Measurements from ENCODE around the gene ARHGAP20. TPM values are rescaled to one million over a fixed set of nuclear protein-coding genes. Genes with fewer than 3 reads are reported as not detected.

The ARHGAP20 gene
- total and polyA plus RNA-seq, 12 donors, result 0.14 to 1.3 (median 0.32) TPM

GRCh38 chr11:110736171-110736553 lies 23.9 kb upstream of the ARHGAP20 start:
- H3K4me3 ChIP-seq, result no peak overlapping the region
- no peaks in the 10 kb centered on the region for H3K9me3 ChIP-seq
- WGBS, 2 donors, result 69 to 77% methylated on average over 2 of the region's 2 CpGs
- H3K36me3 ChIP-seq, result no peaks in the 10 kb centered on the region
- no peaks in the 10 kb centered on the region for H3K4me1 ChIP-seq
- no peak overlapping the region for H3K27ac ChIP-seq
- TF ChIP-seq, protein P1, sequence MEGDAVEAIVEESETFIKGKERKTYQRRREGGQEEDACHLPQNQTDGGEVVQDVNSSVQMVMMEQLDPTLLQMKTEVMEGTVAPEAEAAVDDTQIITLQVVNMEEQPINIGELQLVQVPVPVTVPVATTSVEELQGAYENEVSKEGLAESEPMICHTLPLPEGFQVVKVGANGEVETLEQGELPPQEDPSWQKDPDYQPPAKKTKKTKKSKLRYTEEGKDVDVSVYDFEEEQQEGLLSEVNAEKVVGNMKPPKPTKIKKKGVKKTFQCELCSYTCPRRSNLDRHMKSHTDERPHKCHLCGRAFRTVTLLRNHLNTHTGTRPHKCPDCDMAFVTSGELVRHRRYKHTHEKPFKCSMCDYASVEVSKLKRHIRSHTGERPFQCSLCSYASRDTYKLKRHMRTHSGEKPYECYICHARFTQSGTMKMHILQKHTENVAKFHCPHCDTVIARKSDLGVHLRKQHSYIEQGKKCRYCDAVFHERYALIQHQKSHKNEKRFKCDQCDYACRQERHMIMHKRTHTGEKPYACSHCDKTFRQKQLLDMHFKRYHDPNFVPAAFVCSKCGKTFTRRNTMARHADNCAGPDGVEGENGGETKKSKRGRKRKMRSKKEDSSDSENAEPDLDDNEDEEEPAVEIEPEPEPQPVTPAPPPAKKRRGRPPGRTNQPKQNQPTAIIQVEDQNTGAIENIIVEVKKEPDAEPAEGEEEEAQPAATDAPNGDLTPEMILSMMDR (IDR thresholded peaks at IDR 0.05), result no peak
- intact Hi-C loops (cut with DNase I), result no loop called here
- no peak for DNase-seq
- no peak for ATAC-seq
- no peaks in the 10 kb centered on the region for H3K27me3 ChIP-seq

DNA sequence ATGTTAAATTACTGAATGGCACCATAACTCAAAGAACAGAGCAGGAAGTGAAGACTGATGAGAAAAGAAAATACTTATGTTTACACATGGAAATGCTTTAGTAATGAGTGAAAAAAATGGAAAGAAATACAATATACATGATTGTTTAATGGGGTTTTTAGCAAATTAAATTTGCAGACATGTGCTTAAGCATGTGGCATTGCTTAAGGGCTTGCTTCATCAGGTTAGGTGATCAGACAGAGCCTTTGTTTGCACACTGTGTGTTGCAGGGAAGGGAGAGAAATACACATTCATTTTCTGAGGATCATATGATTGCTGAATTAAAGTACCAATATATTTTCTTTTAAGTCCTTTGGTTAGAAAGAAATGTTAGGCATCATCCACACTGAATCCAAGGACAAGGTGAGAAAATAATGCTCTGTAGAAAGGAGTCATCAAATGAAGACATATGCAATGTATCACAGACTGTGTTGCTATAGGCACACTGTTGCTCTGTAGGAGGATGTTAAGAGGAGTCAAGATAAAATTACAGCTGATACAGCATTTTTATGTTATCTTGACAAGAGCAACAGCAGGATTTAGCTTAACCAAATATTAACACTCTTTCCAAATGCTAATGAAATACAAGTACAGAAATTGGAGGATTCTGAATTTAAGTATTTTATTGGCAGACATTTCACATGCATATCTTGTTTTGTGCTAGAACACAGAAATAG lies 23.4 kb upstream of the ARHGAP20 start:
- no peaks in the 10 kb centered on the region for H3K4me1 ChIP-seq
- ATAC-seq, result no peak
- TF ChIP-seq, protein P1 (IDR thresholded peaks at IDR 0.05), result no peak
- intact Hi-C loops (cut with DNase I), result no loop called here
- H3K4me3 ChIP-seq, result no peak overlapping the region
- no peaks in the 10 kb centered on the region for H3K9me3 ChIP-seq
- no peaks in the 10 kb centered on the region for H3K36me3 ChIP-seq
- DNase-seq, result no peak
- H3K27me3 ChIP-seq, result no peaks in the 10 kb centered on the region
- H3K27ac ChIP-seq, result no peak overlapping the region

DNA sequence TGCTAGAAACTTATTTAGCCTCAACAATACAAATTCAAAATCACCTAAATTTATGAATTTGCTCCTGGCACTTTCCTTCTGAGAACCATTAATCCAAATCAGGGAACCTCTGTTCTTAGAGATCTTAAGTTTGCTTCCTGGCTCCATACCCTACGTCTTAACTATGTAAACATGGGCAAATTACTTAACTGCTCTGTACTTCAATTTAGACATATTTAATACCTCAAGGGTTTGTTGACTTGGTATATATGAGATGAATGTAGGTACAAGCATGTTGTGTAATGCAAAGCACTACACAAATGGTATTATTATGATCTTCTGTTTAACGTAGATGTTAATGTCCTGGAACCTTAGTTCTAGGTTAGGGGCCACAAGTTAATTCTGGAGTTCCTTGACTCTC lies 22.6 kb upstream of the ARHGAP20 start:
- Histone ChIP-seq H3K27me3 (peaks cover 0 to 3% (median 0%) of the 10 kb centered on the region in 7 donors), H3K27ac (no peak overlapping the region), H3K4me1 (no peaks in the 10 kb centered on the region), H3K9me3 (no peaks in the 10 kb centered on the region), H3K4me3 (no peak overlapping the region), H3K36me3 (no peaks in the 10 kb centered on the region)
- ATAC-seq (no peak), DNase-seq (no peak)
- TF ChIP-seq, protein P1 (IDR thresholded peaks at IDR 0.05), result no peak
- 85 to 89% methylated on average over 2 of the region's 2 CpGs for WGBS, 2 donors
- intact Hi-C loops (cut with DNase I), result no loop called here

- no peak for ATAC-seq
- peaks cover 0 to 10% (median 0%) of the 10 kb centered on the region in 11 donors for H3K9me3 ChIP-seq
- H3K4me3 ChIP-seq, result no peak overlapping the region
- intact Hi-C loops (cut with DNase I), result no loop called here
- DNase-seq, result no peak
- no peak overlapping the region for H3K27ac ChIP-seq
- H3K4me1 ChIP-seq, result no peaks in the 10 kb centered on the region
- H3K36me3 ChIP-seq, result no peaks in the 10 kb centered on the region
- TF ChIP-seq, protein P1 (IDR thresholded peaks at IDR 0.05), result no peak
- WGBS, 2 donors, result 81 to 83% methylated on average over 1 of the region's 1 CpG
- peaks cover 0 to 3% (median 0%) of the 10 kb centered on the region in 7 donors for H3K27me3 ChIP-seq
These were observed 18.5 kb upstream of the ARHGAP20 start for GRCh38 chr11:110730773-110731172.
